Neural progenitor cell (in vitro differentiated cells): Measurements from ENCODE around the gene FHL1. TPM values are rescaled to one million over a fixed set of nuclear protein-coding genes. Genes with fewer than 3 reads are reported as not detected.

Experiments used
- DNase-seq: peaks from one replicate; pipeline ENCODE4 v3.0.0-alpha.2; 2016; ENCODE audit warnings: low spot score
- H2AFZ ChIP-seq: fragments of 200-600 bp; sonication (generic); replicated peaks from 2 replicates; pipeline ENCODE4 v1.6.1; 2016; ENCODE audit warnings: antibody characterized with exemption
- H3F3A ChIP-seq: fragments of 200-600 bp; sonication (generic); 2 replicates; pipeline ENCODE4 v1.6.1; 2016; ENCODE audit warnings: antibody characterized with exemption, low read depth
- H3K27ac ChIP-seq: fragments of 200-600 bp; sonication (generic); 2 replicates; pipeline ENCODE4 v1.5.1; 2016; ENCODE audit warnings: mild to moderate bottlenecking
- H3K27me3 ChIP-seq: fragments of 200-600 bp; sonication (generic); 2 replicates; pipeline ENCODE4 v1.6.1; 2016; ENCODE audit warnings: mild to moderate bottlenecking, moderate library complexity
- H3K36me3 ChIP-seq: fragments of 200-600 bp; sonication (generic); 2 replicates; pipeline ENCODE4 v1.5.1; 2016
- H3K4me1 ChIP-seq: fragments of 200-600 bp; sonication (generic); 2 replicates; pipeline ENCODE4 v1.6.1; 2016; ENCODE audit warnings: mixed run types
- H3K4me2 ChIP-seq: fragments of 200-600 bp; sonication (generic); 2 replicates; pipeline ENCODE4 v1.6.1; 2016
- H3K4me3 ChIP-seq: fragments of 200-600 bp; sonication (generic); 2 replicates; pipeline ENCODE4 v1.5.1; 2016
- H3K79me2 ChIP-seq: fragments of 200-600 bp; sonication (generic); 2 replicates; pipeline ENCODE4 v1.6.1; 2016; ENCODE audit warnings: low read depth
- H3K9ac ChIP-seq: fragments of 200-600 bp; sonication (generic); 2 replicates; pipeline ENCODE4 v1.6.1; 2016
- H3K9me3 ChIP-seq: fragments of 200-600 bp; sonication (generic); 2 replicates; pipeline ENCODE4 v1.5.1; 2016; ENCODE audit warnings: low read depth
- H4K20me1 ChIP-seq: fragments of 200-600 bp; sonication (generic); 2 replicates; pipeline ENCODE4 v1.6.1; 2016; ENCODE audit warnings: low read depth
- H3K27ac Mint-ChIP-seq: 3 replicates; pipeline ENCODE4 v1.8.0; 2021; ENCODE audit warnings: mixed read lengths
- H3K27me3 Mint-ChIP-seq: 2 replicates; pipeline ENCODE4 v1.8.0; 2022; ENCODE audit warnings: low read depth, mild to moderate bottlenecking, inconsistent platforms, moderate library complexity, mixed read lengths; ENCODE audit not compliant: insufficient read depth
- H3K36me3 Mint-ChIP-seq: 3 replicates; pipeline ENCODE4 v1.8.0; 2021; ENCODE audit warnings: mixed read lengths
- H3K4me1 Mint-ChIP-seq: 3 replicates; pipeline ENCODE4 v1.8.0; 2021; ENCODE audit warnings: mixed read lengths
- H3K4me3 Mint-ChIP-seq: 3 replicates; pipeline ENCODE4 v1.8.0; 2021; ENCODE audit warnings: mild to moderate bottlenecking, moderate library complexity, mixed read lengths
- H3K9me3 Mint-ChIP-seq: 3 replicates; pipeline ENCODE4 v1.8.0; 2020; ENCODE audit warnings: mixed read lengths
- EZH2 ChIP-seq: fragments of 200-600 bp; sonication (generic); IDR thresholded peaks from 2 replicates; pipeline ENCODE4 v1.6.1; 2017; ENCODE audit warnings: antibody characterized with exemption, mild to moderate bottlenecking, moderate library complexity
- EZH2phosphoT487 ChIP-seq: fragments of 200-600 bp; sonication (generic); IDR thresholded peaks from 2 replicates; pipeline ENCODE4 v1.6.1; 2017; ENCODE audit warnings: antibody characterized with exemption
- total RNA-seq: library from RNA; depleted of rRNA; stranded (reverse); fragments of >200 nt; gene quantifications from 2 replicates; pipeline ENCODE4 v1.2.3, GENCODE V29; 2015; ENCODE audit warnings: low replicate concordance
- TF ChIP-seq, protein P1 (sequence below): fragments of 200-600 bp; sonication (generic); IDR thresholded peaks from 2 replicates; pipeline ENCODE4 v1.5.1; 2017; ENCODE audit warnings: antibody characterized with exemption, mild to moderate bottlenecking

The FHL1 gene
- total RNA-seq, 1 donor from 2014 or later = 67.6 TPM

DNA sequence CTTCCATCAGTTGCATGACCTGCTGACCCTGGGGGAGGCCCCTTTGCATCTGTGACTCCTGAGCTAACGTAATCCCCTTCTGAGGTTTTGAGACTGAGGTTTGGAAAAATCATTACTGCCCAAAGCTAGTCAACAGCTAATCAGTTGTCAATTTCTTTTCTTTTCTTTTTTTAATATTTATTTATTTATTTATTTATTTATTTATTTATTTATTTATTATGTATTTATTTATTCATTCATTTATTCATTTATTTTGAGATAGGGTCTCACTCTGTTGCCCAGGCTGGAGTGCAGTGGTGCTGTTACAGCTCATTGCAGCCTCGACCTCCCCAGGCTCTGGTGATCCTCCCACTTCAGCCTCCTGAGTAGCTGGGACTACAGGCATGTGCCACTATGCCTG lies 25.1 kb upstream of the FHL1 start:
- no peaks in the 10 kb centered on the region for H3K36me3 Mint-ChIP-seq
- no peak overlapping the region for H3K9ac ChIP-seq
- H3K4me3 ChIP-seq = no peak overlapping the region
- TF ChIP-seq EZH2phosphoT487 (no peak), EZH2 (no peak)
- TF ChIP-seq, protein P1, sequence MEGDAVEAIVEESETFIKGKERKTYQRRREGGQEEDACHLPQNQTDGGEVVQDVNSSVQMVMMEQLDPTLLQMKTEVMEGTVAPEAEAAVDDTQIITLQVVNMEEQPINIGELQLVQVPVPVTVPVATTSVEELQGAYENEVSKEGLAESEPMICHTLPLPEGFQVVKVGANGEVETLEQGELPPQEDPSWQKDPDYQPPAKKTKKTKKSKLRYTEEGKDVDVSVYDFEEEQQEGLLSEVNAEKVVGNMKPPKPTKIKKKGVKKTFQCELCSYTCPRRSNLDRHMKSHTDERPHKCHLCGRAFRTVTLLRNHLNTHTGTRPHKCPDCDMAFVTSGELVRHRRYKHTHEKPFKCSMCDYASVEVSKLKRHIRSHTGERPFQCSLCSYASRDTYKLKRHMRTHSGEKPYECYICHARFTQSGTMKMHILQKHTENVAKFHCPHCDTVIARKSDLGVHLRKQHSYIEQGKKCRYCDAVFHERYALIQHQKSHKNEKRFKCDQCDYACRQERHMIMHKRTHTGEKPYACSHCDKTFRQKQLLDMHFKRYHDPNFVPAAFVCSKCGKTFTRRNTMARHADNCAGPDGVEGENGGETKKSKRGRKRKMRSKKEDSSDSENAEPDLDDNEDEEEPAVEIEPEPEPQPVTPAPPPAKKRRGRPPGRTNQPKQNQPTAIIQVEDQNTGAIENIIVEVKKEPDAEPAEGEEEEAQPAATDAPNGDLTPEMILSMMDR = no peak
- no peak overlapping the region for H3K27ac ChIP-seq
- no peak overlapping the region for H3K4me3 Mint-ChIP-seq
- H3K27ac Mint-ChIP-seq = no peak overlapping the region
- no peaks in the 10 kb centered on the region for H3K79me2 ChIP-seq
- H3K4me1 ChIP-seq = no peaks in the 10 kb centered on the region
- H4K20me1 ChIP-seq = no peaks in the 10 kb centered on the region
- no peaks in the 10 kb centered on the region for H3K36me3 ChIP-seq
- peaks cover 4% of the 10 kb centered on the region for H3K4me1 Mint-ChIP-seq
- peaks cover 14% of the 10 kb centered on the region for H3K9me3 Mint-ChIP-seq
- H3K27me3 ChIP-seq = no peaks in the 10 kb centered on the region
- no peak overlapping the region for H2AFZ ChIP-seq
- DNase-seq = no peak
- no peaks in the 10 kb centered on the region for H3F3A ChIP-seq
- no peaks in the 10 kb centered on the region for H3K9me3 ChIP-seq
- peaks cover 2% of the 10 kb centered on the region for H3K27me3 Mint-ChIP-seq
- H3K4me2 ChIP-seq = no peak overlapping the region

DNA sequence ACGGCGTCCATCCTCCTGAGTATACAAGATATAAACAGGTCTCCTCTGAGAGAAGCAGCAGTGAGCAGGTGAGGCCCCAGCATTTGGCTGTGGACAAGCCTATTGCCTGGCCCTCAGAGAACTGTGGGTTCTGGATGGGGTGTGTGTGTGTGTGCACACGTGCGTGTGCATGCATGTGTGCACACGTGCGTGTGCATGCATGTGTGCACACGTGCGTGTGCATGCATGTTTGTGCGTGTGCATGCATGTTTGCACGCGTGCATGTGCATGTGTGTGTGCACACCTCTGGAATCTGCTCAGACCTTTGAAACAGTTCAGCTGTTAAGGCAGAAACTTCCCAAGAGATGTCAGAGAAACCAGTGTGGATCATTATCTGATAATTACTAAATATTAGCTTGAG lies 22.2 kb upstream of the FHL1 start:
- DNase-seq = no peak
- peaks cover 7% of the 10 kb centered on the region for H3K4me1 Mint-ChIP-seq
- no peaks in the 10 kb centered on the region for H3K36me3 Mint-ChIP-seq

DNA sequence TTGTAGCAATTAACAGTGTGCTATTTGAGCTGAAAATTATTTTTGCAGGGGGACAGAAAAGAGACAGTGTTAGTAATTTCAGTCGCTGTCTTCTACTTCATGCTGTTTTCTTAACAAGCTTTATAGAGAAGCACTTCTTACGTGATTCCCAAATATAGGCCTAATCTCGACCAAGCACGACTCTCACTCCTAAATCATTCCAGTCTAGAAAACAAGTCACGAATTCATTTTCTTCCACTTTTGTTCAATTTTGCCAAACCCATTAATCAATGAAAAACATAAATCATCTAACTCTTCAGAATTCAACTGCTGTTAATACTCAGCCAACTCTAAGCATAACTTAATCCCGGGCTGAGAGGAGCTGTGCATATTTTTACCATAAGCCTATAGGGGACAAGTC lies 21.0 kb upstream of the FHL1 start:
- H3K4me1 ChIP-seq = no peaks in the 10 kb centered on the region
- no peaks in the 10 kb centered on the region for H4K20me1 ChIP-seq
- H3F3A ChIP-seq = no peaks in the 10 kb centered on the region
- Mint-ChIP-seq H3K4me1 (peaks cover 7% of the 10 kb centered on the region), H3K4me3 (no peak overlapping the region), H3K27ac (no peak overlapping the region), H3K27me3 (no peaks in the 10 kb centered on the region), H3K9me3 (peaks cover 7% of the 10 kb centered on the region), H3K36me3 (no peaks in the 10 kb centered on the region)
- TF ChIP-seq EZH2 (no peak), EZH2phosphoT487 (no peak)
- TF ChIP-seq, protein P1 = no peak
- no peaks in the 10 kb centered on the region for H3K79me2 ChIP-seq
- H2AFZ ChIP-seq = no peak overlapping the region
- H3K9me3 ChIP-seq = no peaks in the 10 kb centered on the region
- no peak overlapping the region for H3K4me2 ChIP-seq
- DNase-seq = no peak
- H3K36me3 ChIP-seq = no peaks in the 10 kb centered on the region
- H3K9ac ChIP-seq = no peak overlapping the region
- H3K27ac ChIP-seq = no peak overlapping the region
- no peak overlapping the region for H3K4me3 ChIP-seq
- no peaks in the 10 kb centered on the region for H3K27me3 ChIP-seq

More for the DNA sequence above, 22.2 kb upstream of the FHL1 start:
- Histone ChIP-seq H3K27me3 (no peaks in the 10 kb centered on the region), H3K4me1 (no peaks in the 10 kb centered on the region), H4K20me1 (no peaks in the 10 kb centered on the region), H3K4me3 (no peak overlapping the region), H3K79me2 (no peaks in the 10 kb centered on the region), H3K4me2 (no peak overlapping the region), H3K27ac (no peak overlapping the region), H3F3A (no peaks in the 10 kb centered on the region), H3K36me3 (no peaks in the 10 kb centered on the region), H2AFZ (no peak overlapping the region), H3K9me3 (no peaks in the 10 kb centered on the region), H3K9ac (no peak overlapping the region)
- Mint-ChIP-seq H3K27me3 (no peaks in the 10 kb centered on the region), H3K4me3 (no peak overlapping the region), H3K9me3 (peaks cover 7% of the 10 kb centered on the region), H3K27ac (no peak overlapping the region)
- TF ChIP-seq, protein P1 = no peak
- no peak for TF ChIP-seq EZH2
- no peak for TF ChIP-seq EZH2phosphoT487
